ENCODE data around the gene CNTLN. TPM values are rescaled to one million over a fixed set of nuclear protein-coding genes. Genes with fewer than 3 reads are reported as not detected.

The CNTLN gene
- total and polyA plus RNA-seq, 2 donors from 2014 or later, result 2.0 to 8.0 TPM

GRCh38 chr9:17322882-17323864 is 188.3 kb downstream of the CNTLN start:
- no peaks in the 10 kb centered on the region for H3K4me1 ChIP-seq (ENCODE audit: control insufficient read depth in 2 of 3, insufficient read depth in 2 of 3, low read depth in 1 of 3, low read length in 3 of 3)
- no peak overlapping the region for H3K4me3 ChIP-seq (ENCODE audit: low read length in 3 of 3)
- no peak for TF ChIP-seq CTCF (IDR thresholded peaks at IDR 0.05; ENCODE audit: borderline replicate concordance, extremely low read depth, insufficient read depth)
- no peaks in the 10 kb centered on the region for H3K9me3 ChIP-seq (ENCODE audit: control insufficient read depth in 2 of 3, insufficient read depth in 1 of 3, low read length in 3 of 3)
- intact Hi-C loops (cut with DNase I), result no loop called here
- FAIRE-seq, result no peak
- no peak overlapping the region for H3K27ac ChIP-seq (ENCODE audit: low read depth in 2 of 2, low read length in 2 of 2)
- H3K27me3 ChIP-seq (ENCODE audit: control insufficient read depth, insufficient read depth, low read length), result no peaks in the 10 kb centered on the region
- no peaks in the 10 kb centered on the region for H3K36me3 ChIP-seq (ENCODE audit: control insufficient read depth in 2 of 3, insufficient read depth in 3 of 3, low read length in 3 of 3)
- H3K9ac ChIP-seq (ENCODE audit: low read length in 3 of 3), result no peak overlapping the region
- DNase-seq, result no peak

DNA sequence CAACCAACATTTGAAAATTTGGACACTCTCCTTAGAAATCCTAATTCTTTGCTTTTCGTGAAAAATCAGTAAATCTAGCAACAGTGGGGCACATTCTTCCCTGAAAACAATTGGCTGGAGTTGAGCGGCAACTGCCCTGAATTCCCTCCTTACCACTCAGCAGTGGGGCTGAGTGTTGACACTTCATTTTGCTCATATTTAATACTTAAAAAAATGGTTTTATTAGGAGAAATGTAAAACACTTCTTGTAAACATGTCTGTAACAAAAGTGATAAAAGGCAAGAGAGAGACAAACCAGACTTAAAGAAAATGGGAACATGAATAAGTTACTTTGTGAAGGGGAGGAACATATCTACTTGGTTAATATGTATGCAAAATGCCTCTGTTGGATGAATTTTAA is 193.5 kb downstream of the CNTLN start:
- intact Hi-C loops (cut with DNase I), result no loop called here
- Histone ChIP-seq H3K9ac (ENCODE audit: low read length in 3 of 3) (no peak overlapping the region), H3K27me3 (ENCODE audit: control insufficient read depth, insufficient read depth, low read length) (no peaks in the 10 kb centered on the region), H3K9me3 (ENCODE audit: control insufficient read depth in 2 of 3, insufficient read depth in 1 of 3, low read length in 3 of 3) (no peaks in the 10 kb centered on the region), H3K27ac (ENCODE audit: low read depth in 2 of 2, low read length in 2 of 2) (no peak overlapping the region), H3K36me3 (ENCODE audit: control insufficient read depth in 2 of 3, insufficient read depth in 3 of 3, low read length in 3 of 3) (no peaks in the 10 kb centered on the region), H3K4me3 (ENCODE audit: low read length in 3 of 3) (no peak overlapping the region), H3K4me1 (ENCODE audit: control insufficient read depth in 2 of 3, insufficient read depth in 2 of 3, low read depth in 1 of 3, low read length in 3 of 3) (no peaks in the 10 kb centered on the region)
- no peak for TF ChIP-seq CTCF (IDR thresholded peaks at IDR 0.05; ENCODE audit: borderline replicate concordance, extremely low read depth, insufficient read depth)
- no peak for FAIRE-seq
- DNase-seq, result no peak

DNA sequence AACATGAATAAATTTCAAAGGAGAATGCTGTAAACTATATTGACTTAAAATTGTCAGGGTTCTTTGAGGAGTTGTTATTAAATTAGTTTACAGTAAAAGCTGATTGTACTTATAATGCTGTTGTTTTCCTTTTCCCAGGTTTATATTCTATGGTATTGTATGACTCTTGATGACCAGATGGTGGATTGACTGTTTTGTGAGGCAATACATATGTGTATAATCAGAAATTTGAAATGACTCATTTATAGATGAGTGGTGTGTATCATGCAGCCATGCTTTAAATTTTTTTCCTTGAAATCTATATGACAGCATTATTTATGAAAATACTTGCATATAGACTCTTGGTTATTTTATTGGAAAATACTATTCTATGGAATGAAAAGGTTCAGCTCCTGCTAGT is 195.3 kb downstream of the CNTLN start:
- Histone ChIP-seq H3K4me3 (ENCODE audit: low read length in 3 of 3) (no peak overlapping the region), H3K27ac (ENCODE audit: low read depth in 2 of 2, low read length in 2 of 2) (no peak overlapping the region), H3K9me3 (ENCODE audit: control insufficient read depth in 2 of 3, insufficient read depth in 1 of 3, low read length in 3 of 3) (no peaks in the 10 kb centered on the region), H3K36me3 (ENCODE audit: control insufficient read depth in 2 of 3, insufficient read depth in 3 of 3, low read length in 3 of 3) (no peaks in the 10 kb centered on the region), H3K27me3 (ENCODE audit: control insufficient read depth, insufficient read depth, low read length) (no peaks in the 10 kb centered on the region), H3K4me1 (ENCODE audit: control insufficient read depth in 2 of 3, insufficient read depth in 2 of 3, low read depth in 1 of 3, low read length in 3 of 3) (no peaks in the 10 kb centered on the region), H3K9ac (ENCODE audit: low read length in 3 of 3) (no peak overlapping the region)
- DNase-seq (no peak), FAIRE-seq (no peak)
- no peak for TF ChIP-seq CTCF (IDR thresholded peaks at IDR 0.05; ENCODE audit: borderline replicate concordance, extremely low read depth, insufficient read depth)
- intact Hi-C loops (cut with DNase I), result no loop called here

Measured in kidney (tissue), 14 donors.